ENCODE measurements around the gene KIFC1. TPM values are rescaled to one million over a fixed set of nuclear protein-coding genes. Genes with fewer than 3 reads are reported as not detected.

Gene KIFC1
- total RNA-seq, 1 experiment from 2014 or later, result 140 TPM

- intact Hi-C loops (cut with micrococcal nuclease; ENCODE audit: unreplicated experiment), result loop anchor here (5.0 kb wide), 1 partner anchor 36 kb away; the partner anchor contains the start of gene KIFC1
- CTCF ChIA-PET, result interaction anchor here (0.9 kb wide), 1 partner anchor 13 kb away, joined by 3 read pairs; no protein-coding TSS in a partner anchor
- Mint-ChIP-seq H3K9me3 (ENCODE audit: low read depth, unreplicated experiment) (no peaks in the 10 kb centered on the region), H3K4me1 (ENCODE audit: low read depth, unreplicated experiment) (peaks cover 49% of the 10 kb centered on the region), H3K36me3 (ENCODE audit: insufficient read depth, unreplicated experiment) (peaks cover 47% of the 10 kb centered on the region), H3K4me3 (ENCODE audit: low read depth, unreplicated experiment) (peak overlapping the region; percentile 87), H3K27ac (ENCODE audit: unreplicated experiment) (peak overlapping the region; percentile 41), H3K27me3 (ENCODE audit: unreplicated experiment) (peaks cover 4% of the 10 kb centered on the region)
- BruUV-seq (replicated peaks), result no TSS peak
- peak; percentile 63 for DNase-seq
- TF ChIP-seq CTCF (IDR thresholded peaks at IDR 0.05; ENCODE audit: unreplicated experiment), result peak; percentile 64
Measured at GRCh38 chr6:33428224-33428965, 36.8 kb downstream of the KIFC1 start.

GRCh38 chr6:33428966-33429749 is 37.5 kb downstream of the KIFC1 start:
- H3K27ac Mint-ChIP-seq (ENCODE audit: unreplicated experiment), result peak overlapping the region; percentile 41
- CTCF ChIA-PET, result interaction anchor here (0.6 to 0.9 kb wide), 2 partner anchors 12 to 450 kb away, joined by 3 read pairs; no protein-coding TSS in a partner anchor
- TF ChIP-seq CTCF (IDR thresholded peaks at IDR 0.05; ENCODE audit: unreplicated experiment), result no peak
- no peak for DNase-seq
- no TSS peak for BruUV-seq (replicated peaks)
- H3K27me3 Mint-ChIP-seq (ENCODE audit: unreplicated experiment), result no peaks in the 10 kb centered on the region
- H3K9me3 Mint-ChIP-seq (ENCODE audit: low read depth, unreplicated experiment), result no peaks in the 10 kb centered on the region
- H3K4me1 Mint-ChIP-seq (ENCODE audit: low read depth, unreplicated experiment), result peaks cover 44% of the 10 kb centered on the region
- H3K4me3 Mint-ChIP-seq (ENCODE audit: low read depth, unreplicated experiment), result peak overlapping the region; percentile 87
- peaks cover 47% of the 10 kb centered on the region for H3K36me3 Mint-ChIP-seq (ENCODE audit: insufficient read depth, unreplicated experiment)
- intact Hi-C loops (cut with micrococcal nuclease; ENCODE audit: unreplicated experiment), result loop anchor here (5.0 kb wide), 1 partner anchor 37 kb away; the partner anchor contains the start of gene KIFC1

GRCh38 chr6:33429750-33430052 is 38.1 kb downstream of the KIFC1 start:
- BruUV-seq (replicated peaks), result no TSS peak
- TF ChIP-seq CTCF (IDR thresholded peaks at IDR 0.05; ENCODE audit: unreplicated experiment), result no peak
- no peak for DNase-seq
- Mint-ChIP-seq H3K9me3 (ENCODE audit: low read depth, unreplicated experiment) (no peaks in the 10 kb centered on the region), H3K27me3 (ENCODE audit: unreplicated experiment) (no peaks in the 10 kb centered on the region), H3K36me3 (ENCODE audit: insufficient read depth, unreplicated experiment) (peaks cover 41% of the 10 kb centered on the region), H3K27ac (ENCODE audit: unreplicated experiment) (no peak overlapping the region), H3K4me1 (ENCODE audit: low read depth, unreplicated experiment) (peaks cover 38% of the 10 kb centered on the region), H3K4me3 (ENCODE audit: low read depth, unreplicated experiment) (peak overlapping the region; percentile 87)
- CTCF ChIA-PET, result no interaction called here
- intact Hi-C loops (cut with micrococcal nuclease; ENCODE audit: unreplicated experiment), result loop anchor here (5.0 kb wide), 1 partner anchor 37 kb away; the partner anchor contains the start of gene KIFC1

- H3K9me3 Mint-ChIP-seq (ENCODE audit: low read depth, unreplicated experiment), result no peaks in the 10 kb centered on the region
- H3K4me1 Mint-ChIP-seq (ENCODE audit: low read depth, unreplicated experiment), result peaks cover 32% of the 10 kb centered on the region
- no peaks in the 10 kb centered on the region for H3K27me3 Mint-ChIP-seq (ENCODE audit: unreplicated experiment)
- H3K27ac Mint-ChIP-seq (ENCODE audit: unreplicated experiment), result no peak overlapping the region
- no TSS peak for BruUV-seq (replicated peaks)
- no peak overlapping the region for H3K4me3 Mint-ChIP-seq (ENCODE audit: low read depth, unreplicated experiment)
- TF ChIP-seq CTCF (IDR thresholded peaks at IDR 0.05; ENCODE audit: unreplicated experiment), result no peak
- CTCF ChIA-PET, result no interaction called here
- no peak for DNase-seq
- H3K36me3 Mint-ChIP-seq (ENCODE audit: insufficient read depth, unreplicated experiment), result peaks cover 35% of the 10 kb centered on the region
- intact Hi-C loops (cut with micrococcal nuclease; ENCODE audit: unreplicated experiment), result no loop called here
Measured at GRCh38 chr6:33430334-33430733, 38.7 kb downstream of the KIFC1 start.

All from Calu3 (cell line).